OCI-LY7 (cell line): ENCODE results near the gene SUFU. TPM values are rescaled to one million over a fixed set of nuclear protein-coding genes. Genes with fewer than 3 reads are reported as not detected.

Experiments used
- BruUV-seq: library from RNA; stranded (reverse); fragments of 400-500 nt; replicated peaks from 2 replicates; lab custom pipeline; 2021; lab: Mats Ljungman, UMichigan
- CTCF ChIA-PET: fragments of 300-600 bp; sonication (Branson Sonifier 250); formaldehyde crosslinking; loops from one replicate; lab custom pipeline; 2022; ENCODE audit warnings: antibody characterized with exemption; ENCODE audit not compliant: unreplicated experiment; lab: Charles Lee
- POLR2A ChIA-PET: fragments of 300-600 bp; sonication (Branson Sonifier 250); formaldehyde crosslinking; loops from one replicate; lab custom pipeline; 2022; ENCODE audit warnings: antibody characterized with exemption; lab: Charles Lee
- DNase-seq: peaks from one replicate; pipeline ENCODE4 v3.0.0-alpha.2; 2015; ENCODE audit warnings: low spot score
- H2AFZ ChIP-seq: fragments of 200-600 bp; sonication (generic), shearing (Covaris generic); 2 replicates; pipeline ENCODE4 v1.6.1; 2014; ENCODE audit warnings: mild to moderate bottlenecking, antibody characterized with exemption, low read length, moderate library complexity
- H3K27ac ChIP-seq: fragments of 200-600 bp; sonication (generic); 2 replicates; pipeline ENCODE4 v1.5.1; 2014; ENCODE audit warnings: mixed run types, low read depth, mild to moderate bottlenecking, moderate library complexity, low read length, inconsistent platforms; ENCODE audit not compliant: poor library complexity, severe bottlenecking
- H3K36me3 ChIP-seq: fragments of 200-600 bp; sonication (generic); 2 replicates; pipeline ENCODE4 v1.6.1; 2014; ENCODE audit warnings: mild to moderate bottlenecking, antibody characterized with exemption, low read length, moderate library complexity, mixed read lengths; ENCODE audit not compliant: insufficient read depth
- H3K4me1 ChIP-seq: fragments of 200-600 bp; sonication (generic); 2 replicates; pipeline ENCODE4 v1.5.1; 2014; ENCODE audit warnings: mild to moderate bottlenecking, low read length; ENCODE audit not compliant: insufficient read depth, poor library complexity, severe bottlenecking
- H3K4me2 ChIP-seq: fragments of 200-600 bp; sonication (generic); 2 replicates; pipeline ENCODE4 v1.6.1; 2014; ENCODE audit warnings: mild to moderate bottlenecking, low read length
- H3K4me3 ChIP-seq: fragments of 200-600 bp; sonication (generic); 2 replicates; pipeline ENCODE4 v1.5.1; 2014; ENCODE audit warnings: mild to moderate bottlenecking, low read depth, low read length; ENCODE audit not compliant: poor library complexity, severe bottlenecking
- H3K79me2 ChIP-seq: fragments of 200-600 bp; sonication (generic); 2 replicates; pipeline ENCODE4 v1.6.1; 2016; ENCODE audit warnings: low read depth, mild to moderate bottlenecking, low read length, moderate library complexity, mixed read lengths; ENCODE audit not compliant: insufficient read depth
- H3K9me2 ChIP-seq: fragments of 200-600 bp; sonication (generic); 2 replicates; pipeline ENCODE4 v1.6.1; 2016; ENCODE audit warnings: mild to moderate bottlenecking, low read length, mixed read lengths; ENCODE audit not compliant: insufficient read depth
- H3K9me3 ChIP-seq: fragments of 200-600 bp; sonication (generic); 2 replicates; pipeline ENCODE4 v1.6.1; 2014; ENCODE audit warnings: mild to moderate bottlenecking, mixed run types, low read length, mixed read lengths
- H4K20me1 ChIP-seq: fragments of 200-600 bp; sonication (generic); 2 replicates; pipeline ENCODE4 v1.6.1; 2014; ENCODE audit warnings: mild to moderate bottlenecking, antibody characterized with exemption, low read length, moderate library complexity, mixed read lengths; ENCODE audit not compliant: insufficient read depth
- CTCF ChIP-seq: fragments of 200-600 bp; sonication (generic); conservative IDR thresholded peaks from 2 replicates; pipeline ENCODE4 v1.5.1; 2014; ENCODE audit warnings: mild to moderate bottlenecking, antibody characterized with exemption, low read length, moderate library complexity, mixed read lengths
- EZH2phosphoT487 ChIP-seq: fragments of 200-600 bp; sonication (generic); IDR thresholded peaks from 2 replicates; pipeline ENCODE4 v1.6.1; 2018; ENCODE audit warnings: low read depth, borderline replicate concordance, mild to moderate bottlenecking, mixed run types, antibody characterized with exemption, low read length, moderate library complexity, mixed read lengths
- intact Hi-C: fragments of 100-400 bp; cut with micrococcal nuclease; formaldehyde crosslinking; loops from one replicate; pipeline ENCODE4 v1.10.0; 2022; ENCODE audit not compliant: unreplicated experiment
- total RNA-seq, 2 experiments: library from RNA; depleted of rRNA in 1 of 2; stranded (reverse); fragments of >200 nt in 1 of 2; shearing (Covaris generic) in 1 of 2; gene quantifications; 2 replicates each; pipeline ENCODE4 v1.2.3, GENCODE V29; 2014 to 2022

The SUFU gene
- total RNA-seq, 2 experiments from 2014 or later = 4.9 to 10.0 TPM

GRCh38 chr10:102627291-102627735 is 123.5 kb downstream of the SUFU start:
- H3K36me3 ChIP-seq = no peaks in the 10 kb centered on the region
- H3K9me3 ChIP-seq = no peaks in the 10 kb centered on the region
- no peak overlapping the region for H3K4me2 ChIP-seq
- no peak overlapping the region for H3K4me3 ChIP-seq
- H3K4me1 ChIP-seq = peaks cover 19% of the 10 kb centered on the region
- TF ChIP-seq CTCF (no peak), EZH2phosphoT487 (no peak)
- CTCF ChIA-PET = interaction anchor here (0.8 kb wide), 1 partner anchor 12 kb away, joined by 3 read pairs; no protein-coding TSS in a partner anchor
- POLR2A ChIA-PET = no interaction called here
- H3K27ac ChIP-seq = no peak overlapping the region
- no peak for DNase-seq
- no TSS peak for BruUV-seq
- no peaks in the 10 kb centered on the region for H3K9me2 ChIP-seq
- H4K20me1 ChIP-seq = no peaks in the 10 kb centered on the region
- H3K79me2 ChIP-seq = no peaks in the 10 kb centered on the region
- H2AFZ ChIP-seq = no peak overlapping the region
- intact Hi-C loops = no loop called here

- Histone ChIP-seq H3K4me3 (no peak overlapping the region), H3K4me1 (peaks cover 22% of the 10 kb centered on the region), H3K27ac (no peak overlapping the region), H2AFZ (no peak overlapping the region), H3K9me2 (no peaks in the 10 kb centered on the region), H3K36me3 (no peaks in the 10 kb centered on the region), H3K9me3 (no peaks in the 10 kb centered on the region), H3K4me2 (no peak overlapping the region), H3K79me2 (no peaks in the 10 kb centered on the region), H4K20me1 (no peaks in the 10 kb centered on the region)
- BruUV-seq = no TSS peak
- intact Hi-C loops = no loop called here
- POLR2A ChIA-PET = no interaction called here
- TF ChIP-seq EZH2phosphoT487 = no peak
- TF ChIP-seq CTCF = no peak
- CTCF ChIA-PET = interaction anchor here (0.8 kb wide), 1 partner anchor 13 kb away, joined by 3 read pairs; no protein-coding TSS in a partner anchor
- no peak for DNase-seq
Measured at GRCh38 chr10:102627736-102628293, 124.0 kb downstream of the SUFU start.

- DNase-seq = no peak
- no peak overlapping the region for H2AFZ ChIP-seq
- no peaks in the 10 kb centered on the region for H3K9me2 ChIP-seq
- H3K9me3 ChIP-seq = no peaks in the 10 kb centered on the region
- CTCF ChIA-PET = no interaction called here
- H3K4me1 ChIP-seq = peaks cover 24% of the 10 kb centered on the region
- no peak for TF ChIP-seq CTCF
- no peak for TF ChIP-seq EZH2phosphoT487
- no peaks in the 10 kb centered on the region for H3K36me3 ChIP-seq
- intact Hi-C loops = no loop called here
- POLR2A ChIA-PET = no interaction called here
- H4K20me1 ChIP-seq = no peaks in the 10 kb centered on the region
- no peak overlapping the region for H3K27ac ChIP-seq
- H3K4me3 ChIP-seq = no peak overlapping the region
- H3K79me2 ChIP-seq = no peaks in the 10 kb centered on the region
- no TSS peak for BruUV-seq
- no peak overlapping the region for H3K4me2 ChIP-seq
Measured at GRCh38 chr10:102628451-102628911, 124.7 kb downstream of the SUFU start.
